Measurements from ENCODE around the gene SH2D7. TPM values are rescaled to one million over a fixed set of nuclear protein-coding genes. Genes with fewer than 3 reads are reported as not detected.
"Not testable (repeated sequence)": the region's sequence is repeated elsewhere in the genome, so short reads cannot be mapped to it uniquely, and the experiment has no call there.

SH2D7 gene
- polyA plus RNA-seq, 1 donor from 2014 or later: not detected

DNA sequence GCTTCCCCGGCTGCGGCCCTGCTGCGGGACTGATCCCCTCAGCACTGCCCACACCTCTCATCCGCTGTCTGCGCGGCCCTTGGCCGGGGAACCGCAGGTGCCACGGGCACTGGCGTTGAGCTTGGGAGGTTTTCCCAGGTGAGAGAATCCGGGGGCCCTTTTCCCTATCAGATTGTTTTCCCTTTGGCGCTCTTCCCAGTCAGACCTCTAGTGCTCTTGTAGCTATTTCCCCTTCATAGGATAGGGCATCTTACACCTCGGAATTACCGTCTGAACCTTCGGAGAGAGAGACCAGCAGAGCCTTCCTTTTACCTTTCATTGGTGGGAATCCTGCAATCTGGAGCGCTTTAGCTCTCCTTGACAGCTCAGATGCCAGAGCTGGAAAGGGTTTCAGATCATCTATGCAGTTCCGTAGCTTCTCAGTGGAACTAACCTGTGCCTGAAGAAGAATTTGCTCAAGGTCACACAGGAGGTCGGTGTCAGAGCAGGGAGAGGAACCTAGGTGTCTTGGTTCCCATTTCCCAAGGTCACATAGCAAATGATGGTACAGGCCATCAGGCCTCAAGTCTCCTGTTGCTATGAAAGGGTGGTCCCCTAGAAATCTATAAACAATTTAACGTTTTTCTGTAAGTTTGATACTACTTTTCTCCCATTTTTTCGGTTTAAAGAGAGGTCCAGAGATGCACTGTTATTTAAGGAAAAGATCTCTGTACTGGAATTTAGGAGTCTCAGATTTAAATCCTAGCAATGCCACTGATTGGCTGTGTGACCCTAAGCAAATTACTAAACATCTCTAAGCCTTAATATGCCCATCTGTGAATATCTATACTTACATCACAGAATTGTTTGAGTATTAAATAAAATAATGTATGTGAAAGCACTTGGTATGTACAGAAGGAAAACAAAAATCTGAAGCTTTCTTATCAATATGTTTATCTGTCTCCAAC, 57.7 kb downstream of the SH2D7 start:
- Histone ChIP-seq H3K36me3 (ENCODE audit: insufficient read depth, low read length) (peaks cover 5% of the 10 kb centered on the region), H3K9ac (ENCODE audit: low read length) (peak overlapping the region; percentile 81), H3K27me3 (ENCODE audit: insufficient read depth, low read depth, low read length) (no peaks in the 10 kb centered on the region), H2AFZ (ENCODE audit: low read depth, low read length) (peak overlapping the region; percentile 0), H4K20me1 (ENCODE audit: insufficient read depth) (no peaks in the 10 kb centered on the region), H3F3A (ENCODE audit: insufficient read depth, low read length, poor library complexity, severe bottlenecking) (no peaks in the 10 kb centered on the region), H3K9me3 (ENCODE audit: low read length) (no peaks in the 10 kb centered on the region), H3K4me3 (ENCODE audit: low read length) (peak overlapping the region; percentile 95), H3K27ac (ENCODE audit: low read length) (peak overlapping the region; percentile 65), H3K9me2 (ENCODE audit: insufficient read depth, low read length) (no peaks in the 10 kb centered on the region), H3K4me2 (ENCODE audit: low read length) (peak overlapping the region; percentile 97), H3K79me2 (replicated peaks; ENCODE audit: insufficient read depth, low read length) (peaks cover 21% of the 10 kb centered on the region)
- TF ChIP-seq, protein P1, sequence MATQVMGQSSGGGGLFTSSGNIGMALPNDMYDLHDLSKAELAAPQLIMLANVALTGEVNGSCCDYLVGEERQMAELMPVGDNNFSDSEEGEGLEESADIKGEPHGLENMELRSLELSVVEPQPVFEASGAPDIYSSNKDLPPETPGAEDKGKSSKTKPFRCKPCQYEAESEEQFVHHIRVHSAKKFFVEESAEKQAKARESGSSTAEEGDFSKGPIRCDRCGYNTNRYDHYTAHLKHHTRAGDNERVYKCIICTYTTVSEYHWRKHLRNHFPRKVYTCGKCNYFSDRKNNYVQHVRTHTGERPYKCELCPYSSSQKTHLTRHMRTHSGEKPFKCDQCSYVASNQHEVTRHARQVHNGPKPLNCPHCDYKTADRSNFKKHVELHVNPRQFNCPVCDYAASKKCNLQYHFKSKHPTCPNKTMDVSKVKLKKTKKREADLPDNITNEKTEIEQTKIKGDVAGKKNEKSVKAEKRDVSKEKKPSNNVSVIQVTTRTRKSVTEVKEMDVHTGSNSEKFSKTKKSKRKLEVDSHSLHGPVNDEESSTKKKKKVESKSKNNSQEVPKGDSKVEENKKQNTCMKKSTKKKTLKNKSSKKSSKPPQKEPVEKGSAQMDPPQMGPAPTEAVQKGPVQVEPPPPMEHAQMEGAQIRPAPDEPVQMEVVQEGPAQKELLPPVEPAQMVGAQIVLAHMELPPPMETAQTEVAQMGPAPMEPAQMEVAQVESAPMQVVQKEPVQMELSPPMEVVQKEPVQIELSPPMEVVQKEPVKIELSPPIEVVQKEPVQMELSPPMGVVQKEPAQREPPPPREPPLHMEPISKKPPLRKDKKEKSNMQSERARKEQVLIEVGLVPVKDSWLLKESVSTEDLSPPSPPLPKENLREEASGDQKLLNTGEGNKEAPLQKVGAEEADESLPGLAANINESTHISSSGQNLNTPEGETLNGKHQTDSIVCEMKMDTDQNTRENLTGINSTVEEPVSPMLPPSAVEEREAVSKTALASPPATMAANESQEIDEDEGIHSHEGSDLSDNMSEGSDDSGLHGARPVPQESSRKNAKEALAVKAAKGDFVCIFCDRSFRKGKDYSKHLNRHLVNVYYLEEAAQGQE (IDR thresholded peaks at IDR 0.05; ENCODE audit: borderline replicate concordance): peak; percentile 30
- TF ChIP-seq SMC3 (conservative IDR thresholded peaks at IDR 0.05; ENCODE audit: poor library complexity) (peak; percentile 34), EZH2 (IDR thresholded peaks at IDR 0.05; ENCODE audit: borderline replicate concordance, insufficient read depth, low read length, poor library complexity, severe bottlenecking) (no peak), RAD21 (conservative IDR thresholded peaks at IDR 0.05) (peak; percentile 13), POLR2AphosphoS5 (IDR thresholded peaks at IDR 0.05) (no peak)

GRCh38 chr15:78151075-78151474, 58.7 kb downstream of the SH2D7 start:
- not testable (repeated sequence) for H3K27ac ChIP-seq (ENCODE audit: low read length)
- peaks cover 21% of the 10 kb centered on the region for H3K79me2 ChIP-seq (replicated peaks; ENCODE audit: insufficient read depth, low read length)

More at GRCh38 chr15:78151075-78151474, 58.7 kb downstream of the SH2D7 start:
- H3F3A ChIP-seq (ENCODE audit: insufficient read depth, low read length, poor library complexity, severe bottlenecking); H3K9me3 ChIP-seq (ENCODE audit: low read length); H3K9ac ChIP-seq (ENCODE audit: low read length); H4K20me1 ChIP-seq (ENCODE audit: insufficient read depth); H3K9me2 ChIP-seq (ENCODE audit: insufficient read depth, low read length); H3K27me3 ChIP-seq (ENCODE audit: insufficient read depth, low read depth, low read length); H3K36me3 ChIP-seq (ENCODE audit: insufficient read depth, low read length); H2AFZ ChIP-seq (ENCODE audit: low read depth, low read length): not testable (repeated sequence)
- Histone ChIP-seq H3K4me3 (ENCODE audit: low read length) (peak overlapping the region; percentile 95), H3K4me2 (ENCODE audit: low read length) (peak overlapping the region; percentile 97)

Small RNAs within 50 kb of the gene (small RNA-seq; reads per million reads assigned to genes)
- gene RF00092: 0 reads per million in 3 experiments

Other genes with a start within 250 kb of the SH2D7 start
- 8.8 and 9.4 TPM in 2 replicates for gene TBC1D2B, start 14.8 kb upstream of the SH2D7 start, polyA plus RNA-seq
- gene CIB2, start 38.9 kb downstream of the SH2D7 start, polyA plus RNA-seq: 22.6 and 32.4 TPM in 2 replicates
- gene IDH3A, start 56.8 kb downstream of the SH2D7 start, polyA plus RNA-seq: 90.7 and 97.9 TPM in 2 replicates
- gene ACSBG1, start 142.0 kb downstream of the SH2D7 start, polyA plus RNA-seq: 0.04 and 0.32 TPM in 2 replicates
- 0.66 TPM in 1 of 2 replicates, not detected in the other for gene DNAJA4, start 172.0 kb downstream of the SH2D7 start, polyA plus RNA-seq
- 160 and 170 TPM in 2 replicates for gene SKIC8, start 207.0 kb downstream of the SH2D7 start, polyA plus RNA-seq
- gene CRABP1, start 247.8 kb downstream of the SH2D7 start, polyA plus RNA-seq: 7.0 and 8.7 TPM in 2 replicates

Measured in neural cell (in vitro differentiated cells).